ENCODE measurements around the gene NT5DC1.

Gene NT5DC1

GRCh38 chr6:116127771-116128493, 27.3 kb downstream of the NT5DC1 start:
- no peak for TF ChIP-seq CTCF (IDR thresholded peaks at IDR 0.05)
- no peaks in the 10 kb centered on the region for H3K9me3 Mint-ChIP-seq
- H3K27ac Mint-ChIP-seq: no peak overlapping the region
- no peaks in the 10 kb centered on the region for H3K27me3 Mint-ChIP-seq (ENCODE audit: low read depth, poor library complexity)
- DNase-seq: no peak
- H3K4me3 Mint-ChIP-seq: no peak overlapping the region
- peaks cover 7% of the 10 kb centered on the region for H3K36me3 Mint-ChIP-seq (ENCODE audit: low read depth)
- H3K4me1 Mint-ChIP-seq: no peaks in the 10 kb centered on the region

- H3K4me1 Mint-ChIP-seq: no peaks in the 10 kb centered on the region
- DNase-seq: no peak
- no peak overlapping the region for H3K4me3 Mint-ChIP-seq
- no peak for TF ChIP-seq CTCF (IDR thresholded peaks at IDR 0.05)
- peaks cover 7% of the 10 kb centered on the region for H3K36me3 Mint-ChIP-seq (ENCODE audit: low read depth)
- no peaks in the 10 kb centered on the region for H3K9me3 Mint-ChIP-seq
- H3K27me3 Mint-ChIP-seq (ENCODE audit: low read depth, poor library complexity): peaks cover 3% of the 10 kb centered on the region
- H3K27ac Mint-ChIP-seq: no peak overlapping the region
These were observed 32.8 kb downstream of the NT5DC1 start for GRCh38 chr6:116133453-116133852.

- H3K36me3 Mint-ChIP-seq (ENCODE audit: low read depth): peaks cover 5% of the 10 kb centered on the region
- peaks cover 3% of the 10 kb centered on the region for H3K27me3 Mint-ChIP-seq (ENCODE audit: low read depth, poor library complexity)
- no peaks in the 10 kb centered on the region for H3K9me3 Mint-ChIP-seq
- TF ChIP-seq CTCF (IDR thresholded peaks at IDR 0.05): no peak
- no peak for DNase-seq
- H3K4me1 Mint-ChIP-seq: no peaks in the 10 kb centered on the region
- H3K4me3 Mint-ChIP-seq: no peak overlapping the region
- H3K27ac Mint-ChIP-seq: no peak overlapping the region
These were observed 35.7 kb downstream of the NT5DC1 start for GRCh38 chr6:116136373-116136772.

- Mint-ChIP-seq H3K27me3 (ENCODE audit: low read depth, poor library complexity) (peaks cover 3% of the 10 kb centered on the region), H3K9me3 (no peaks in the 10 kb centered on the region), H3K4me1 (no peaks in the 10 kb centered on the region), H3K27ac (peak overlapping the region; percentile 89), H3K4me3 (no peak overlapping the region), H3K36me3 (ENCODE audit: low read depth) (no peaks in the 10 kb centered on the region)
- TF ChIP-seq CTCF (IDR thresholded peaks at IDR 0.05): no peak
- no peak for DNase-seq
These were observed 36.3 kb downstream of the NT5DC1 start for GRCh38 chr6:116136933-116137340.

GRCh38 chr6:116139917-116140316, 39.3 kb downstream of the NT5DC1 start:
- Mint-ChIP-seq H3K27me3 (ENCODE audit: low read depth, poor library complexity) (no peaks in the 10 kb centered on the region), H3K4me1 (no peaks in the 10 kb centered on the region), H3K4me3 (no peak overlapping the region), H3K27ac (no peak overlapping the region), H3K36me3 (ENCODE audit: low read depth) (no peaks in the 10 kb centered on the region), H3K9me3 (no peaks in the 10 kb centered on the region)
- TF ChIP-seq CTCF (IDR thresholded peaks at IDR 0.05): no peak
- no peak for DNase-seq

- H3K27ac Mint-ChIP-seq: no peak overlapping the region
- no peak for DNase-seq
- H3K27me3 Mint-ChIP-seq (ENCODE audit: low read depth, poor library complexity): no peaks in the 10 kb centered on the region
- no peaks in the 10 kb centered on the region for H3K9me3 Mint-ChIP-seq
- no peak overlapping the region for H3K4me3 Mint-ChIP-seq
- H3K4me1 Mint-ChIP-seq: no peaks in the 10 kb centered on the region
- TF ChIP-seq CTCF (IDR thresholded peaks at IDR 0.05): no peak
- H3K36me3 Mint-ChIP-seq (ENCODE audit: low read depth): no peaks in the 10 kb centered on the region
These were observed 44.0 kb downstream of the NT5DC1 start for GRCh38 chr6:116144605-116145004.

All from nephron progenitor cell (in vitro differentiated cells).